ENCODE results near the gene ZNF695.

- TF ChIP-seq EZH2phosphoT487 (conservative IDR thresholded peaks at IDR 0.05; ENCODE audit: low read length) (no peak), CTCF (IDR thresholded peaks at IDR 0.05; ENCODE audit: insufficient read depth, low read length, poor library complexity, severe bottlenecking) (no peak)
Observed at GRCh38 chr1:246987083-246987690, 20.7 kb downstream of the ZNF695 start.

Measured in SU-DHL-6 (cell line).